GM12878 (cell line): Measurements from ENCODE around the gene CPLX1. TPM values are rescaled to one million over a fixed set of nuclear protein-coding genes. Genes with fewer than 3 reads are reported as not detected.

Experiments
- ATAC-seq: fragments of 200-7000 bp; cut with Tn5 transposase; 3 replicates; pipeline ENCODE4 v1.9.1; 2020; ENCODE audit warnings: mild to moderate bottlenecking, moderate library complexity
- BruUV-seq: library from RNA; stranded (reverse); fragments of 400-500 nt; replicated peaks from 2 replicates; lab custom pipeline; 2021; lab: Mats Ljungman, UMichigan
- CTCF ChIA-PET: fragments of 300-600 bp; sonication (Branson Sonifier 250); formaldehyde crosslinking; extraction: SDS; loops from one replicate; lab custom pipeline; 2021; ENCODE audit warnings: inconsistent platforms; lab: Yijun Ruan, JAX
- POLR2A ChIA-PET: fragments of 350-600 bp; formaldehyde crosslinking; extraction: SDS; loops from one replicate; lab custom pipeline; 2021; ENCODE audit warnings: inconsistent platforms; lab: Charles Lee
- RAD21 ChIA-PET: fragments of 300-600 bp; sonication (Branson Sonifier 250); formaldehyde crosslinking; loops from one replicate; lab custom pipeline; 2023; ENCODE audit warnings: antibody characterized with exemption; ENCODE audit not compliant: unreplicated experiment; lab: Charles Lee
- SMC1A ChIA-PET: fragments of 300-600 bp; sonication (Branson Sonifier 250); formaldehyde crosslinking; loops from one replicate; lab custom pipeline; 2023; ENCODE audit not compliant: unreplicated experiment, uncharacterized antibody; lab: Charles Lee
- DNase-seq: peaks from one replicate; pipeline ENCODE4 v3.0.0-alpha.2; 2011; ENCODE audit warnings: low read depth, low spot score
- FAIRE-seq: peaks from 3 replicates; lab custom pipeline; 2011; peaks lifted over from hg19 to GRCh38; lab: Jason Lieb, UNC
- H2AFZ ChIP-seq: 2 replicates; pipeline ENCODE4 v1.6.0; 2011; ENCODE audit warnings: low read depth, low read length, control low read depth; ENCODE audit not compliant: control insufficient read depth
- H3K27ac ChIP-seq: 2 replicates; pipeline ENCODE4 v1.5.1; 2011; ENCODE audit warnings: control low read depth; ENCODE audit not compliant: control insufficient read depth, insufficient read depth
- H3K27me3 ChIP-seq, 2 experiments: replicated peaks in 1 of 2; 2 replicates each; pipeline versions ENCODE4 v1.6.0 to v1.6.1; 2011; ENCODE audit warnings: low read length in 1 of 2; ENCODE audit not compliant: control insufficient read depth in 2 of 2, insufficient read depth in 2 of 2
- H3K36me3 ChIP-seq, 2 experiments: 2 replicates each; pipeline ENCODE4 v1.5.1; 2011; ENCODE audit warnings: low read length in 1 of 2; ENCODE audit not compliant: control insufficient read depth in 2 of 2, insufficient read depth in 2 of 2
- H3K4me1 ChIP-seq: 2 replicates; pipeline ENCODE4 v1.6.1; 2011; ENCODE audit warnings: mild to moderate bottlenecking, low read length, moderate library complexity, mixed read lengths; ENCODE audit not compliant: control insufficient read depth, insufficient read depth
- H3K4me2 ChIP-seq: 2 replicates; pipeline ENCODE4 v1.6.0; 2011; ENCODE audit warnings: control low read depth; ENCODE audit not compliant: control insufficient read depth, insufficient read depth
- H3K4me3 ChIP-seq: fragments of 200-600 bp; sonication (generic); 2 replicates; pipeline ENCODE4 v1.5.1; 2016
- H3K79me2 ChIP-seq: 2 replicates; pipeline ENCODE4 v1.6.0; 2011; ENCODE audit warnings: low read length; ENCODE audit not compliant: control insufficient read depth, insufficient read depth
- H3K9ac ChIP-seq: 2 replicates; pipeline ENCODE4 v1.8.0; 2011; ENCODE audit warnings: low read length, control low read depth, mixed read lengths; ENCODE audit not compliant: control insufficient read depth, insufficient read depth
- H3K9me3 ChIP-seq: replicated peaks from 3 replicates; pipeline ENCODE4 v1.5.1; 2011; ENCODE audit warnings: mild to moderate bottlenecking, low read length; ENCODE audit not compliant: control insufficient read depth, insufficient read depth
- H4K20me1 ChIP-seq: 2 replicates; pipeline ENCODE4 v1.6.0; 2011; ENCODE audit not compliant: control insufficient read depth, insufficient read depth
- BCL11A ChIP-seq: IDR thresholded peaks from 2 replicates; pipeline ENCODE4 v1.6.1; 2011; ENCODE audit warnings: low read depth, low read length
- BMI1 ChIP-seq: fragments of 450-650 bp; IDR thresholded peaks from 2 replicates; pipeline ENCODE4 v1.6.1; 2016; ENCODE audit warnings: mild to moderate bottlenecking, moderate library complexity, borderline replicate concordance
- FOXM1 ChIP-seq: IDR thresholded peaks from 2 replicates; pipeline ENCODE4 v1.6.1; 2012; ENCODE audit warnings: low read depth, mild to moderate bottlenecking, inconsistent platforms, low read length, moderate library complexity
- HDAC6 ChIP-seq: fragments of 200-600 bp; sonication (generic); IDR thresholded peaks from one replicate; pipeline ENCODE4 v1.8.0; 2017; ENCODE audit warnings: antibody characterized with exemption; ENCODE audit not compliant: unreplicated experiment
- IKZF1 ChIP-seq: fragments of 450-650 bp; conservative IDR thresholded peaks from 2 replicates; pipeline ENCODE4 v1.6.1; 2017; ENCODE audit warnings: antibody characterized with exemption, mild to moderate bottlenecking
- KDM1A ChIP-seq: fragments of 200-600 bp; sonication (generic); IDR thresholded peaks from 2 replicates; pipeline ENCODE4 v1.6.1; 2016; ENCODE audit warnings: borderline replicate concordance
- MEF2B ChIP-seq: fragments of 450-650 bp; IDR thresholded peaks from 2 replicates; pipeline ENCODE4 v1.6.1; 2018; ENCODE audit warnings: mild to moderate bottlenecking, moderate library complexity; ENCODE audit not compliant: partially characterized antibody, poor library complexity, severe bottlenecking
- NR2F1 ChIP-seq: fragments of 450-650 bp; conservative IDR thresholded peaks from 2 replicates; pipeline ENCODE4 v1.6.1; 2017; ENCODE audit warnings: mild to moderate bottlenecking
- NRF1 ChIP-seq: conservative IDR thresholded peaks from 2 replicates; pipeline ENCODE4 v1.6.1; 2011; ENCODE audit warnings: mild to moderate bottlenecking, low read depth, low read length, improper control_type of control experiment
- RELA ChIP-seq: fragments of 450-650 bp; IDR thresholded peaks from 2 replicates; pipeline ENCODE4 v1.8.0; 2014; ENCODE audit warnings: borderline replicate concordance; ENCODE audit not compliant: partially characterized antibody
- RUNX3 ChIP-seq: IDR thresholded peaks from 2 replicates; pipeline ENCODE4 v1.6.1; 2012; ENCODE audit warnings: low read length, inconsistent platforms
- SMARCA5 ChIP-seq: fragments of 450-650 bp; IDR thresholded peaks from 2 replicates; pipeline ENCODE4 v1.6.1; 2017; ENCODE audit warnings: mild to moderate bottlenecking
- ZBED1 ChIP-seq: IDR thresholded peaks from 2 replicates; pipeline ENCODE4 v1.6.1; 2016; ENCODE audit warnings: borderline replicate concordance
- WGBS: methylation state at CpG from one replicate; pipeline ENCODE4 v1.1.6; 2016; ENCODE audit warnings: low lambda C conversion rate; ENCODE audit not compliant: insufficient replicate concordance, insufficient coverage; ENCODE audit errors: missing lambda C conversion rate; 5-methylcytosine and 5-hydroxymethylcytosine counted together
- in situ Hi-C: fragments of 300-500 bp; cut with MboI; formaldehyde crosslinking; loops from 9 replicates; pipeline ENCODE4 v1.14.3; 2018; ENCODE audit warnings: mixed read lengths
- intact Hi-C: fragments of 100-400 bp; cut with micrococcal nuclease; formaldehyde crosslinking; loops from one replicate; pipeline ENCODE4 v1.14.2; 2022; ENCODE audit not compliant: unreplicated experiment
- polyA plus RNA-seq, 11 experiments: library from polyadenylated mRNA; depleted of rRNA in 4 of 11; unstranded in 6 of 11; stranded (reverse) in 5 of 11; fragments of >200 nt; fragmentation: Nextera tagmentation in 4 of 11; fragmentation: Illumina TruSeq in 1 of 11; extraction: Ambion mirVana in 4 of 11; extraction: Trizol in 1 of 11; gene quantifications; 1 replicate in 1 of 11; 2 replicates in 10 of 11; pipeline versions ENCODE4 v1.2.1 to v1.2.3, GENCODE V29; 2011 to 2016; ENCODE audit warnings: inconsistent platforms in 2 of 11, missing spikeins in 2 of 11, low read depth in 1 of 11
- total RNA-seq, 4 experiments: library from RNA; depleted of rRNA in 3 of 4; stranded (reverse); fragments of >200 nt in 3 of 4; fragmentation: Illumina TruSeq in 1 of 4; extraction: Trizol in 1 of 4; gene quantifications; 2 replicates each; pipeline versions ENCODE4 v1.2.1 to v1.2.3, GENCODE V29; 2013 to 2021
- TF ChIP-seq, protein P1 (sequence below): fragments of 450-650 bp; formaldehyde crosslinking; IDR thresholded peaks from 2 replicates; pipeline ENCODE4 v1.4.0; 2022; ENCODE audit warnings: mild to moderate bottlenecking, moderate library complexity

CPLX1 gene
- total and polyA plus RNA-seq, 10 of the 15 experiments (the other 5 are each of a cell fraction or from before 2014, with no cell fraction given) = 0.04 to 1.2 (median 0.13) TPM; not detected in 5

GRCh38 chr4:821631-822030 lies 4.3 kb downstream of the CPLX1 start:
- POLR2A ChIA-PET = interaction anchor here (0.5 kb wide), 1 partner anchor 1117 kb away, joined by 3 read pairs; no protein-coding TSS in a partner anchor
- H3K79me2 ChIP-seq = no peaks in the 10 kb centered on the region
- no peaks in the 10 kb centered on the region for H3K36me3 ChIP-seq
- no peak overlapping the region for H3K4me3 ChIP-seq
- no peak overlapping the region for H3K9ac ChIP-seq
- FAIRE-seq (no peak), DNase-seq (no peak)
- SMC1A ChIA-PET = no interaction called here
- 44% methylated on average over 16 of the region's 16 CpGs for WGBS
- no TSS peak for BruUV-seq
- intact Hi-C loops = no loop called here
- peaks cover 0 to 9% of the 10 kb centered on the region in 2 experiments for H3K27me3 ChIP-seq
- in situ Hi-C loops = no loop called here
- H2AFZ ChIP-seq = no peak overlapping the region
- H4K20me1 ChIP-seq = no peaks in the 10 kb centered on the region
- CTCF ChIA-PET = no interaction called here
- no peaks in the 10 kb centered on the region for H3K4me1 ChIP-seq
- no peak overlapping the region for H3K4me2 ChIP-seq
- RAD21 ChIA-PET = no interaction called here
- TF ChIP-seq RELA (no peak), KDM1A (no peak), SMARCA5 (no peak), ZBED1 (no peak), BMI1 (no peak), RUNX3 (no peak), NRF1 (no peak), MEF2B (no peak)
- TF ChIP-seq, all 136 proteins: peak for 0
- Histone ChIP-seq H3K27ac (no peak overlapping the region), H3K9me3 (no peaks in the 10 kb centered on the region; the same call in 2 of the 3 replicates)
- no peak for ATAC-seq

GRCh38 chr4:821181-821591 lies 4.7 kb downstream of the CPLX1 start:
- no peaks in the 10 kb centered on the region; the same call in 2 of the 3 replicates for H3K9me3 ChIP-seq
- H3K4me2 ChIP-seq = no peak overlapping the region
- ChIA-PET CTCF (no interaction called here), SMC1A (no interaction called here)
- no peak for ATAC-seq
- BruUV-seq = no TSS peak
- no peak for DNase-seq
- peaks cover 0 to 9% of the 10 kb centered on the region in 2 experiments for H3K27me3 ChIP-seq
- H3K79me2 ChIP-seq = no peaks in the 10 kb centered on the region
- no peaks in the 10 kb centered on the region for H3K4me1 ChIP-seq
- no peak overlapping the region for H3K9ac ChIP-seq
- FAIRE-seq = no peak
- TF ChIP-seq FOXM1 = no peak
- TF ChIP-seq HDAC6 = no peak
- TF ChIP-seq NR2F1 = no peak
- no peak for TF ChIP-seq BCL11A
- no peak for TF ChIP-seq IKZF1
- TF ChIP-seq, protein P1, sequence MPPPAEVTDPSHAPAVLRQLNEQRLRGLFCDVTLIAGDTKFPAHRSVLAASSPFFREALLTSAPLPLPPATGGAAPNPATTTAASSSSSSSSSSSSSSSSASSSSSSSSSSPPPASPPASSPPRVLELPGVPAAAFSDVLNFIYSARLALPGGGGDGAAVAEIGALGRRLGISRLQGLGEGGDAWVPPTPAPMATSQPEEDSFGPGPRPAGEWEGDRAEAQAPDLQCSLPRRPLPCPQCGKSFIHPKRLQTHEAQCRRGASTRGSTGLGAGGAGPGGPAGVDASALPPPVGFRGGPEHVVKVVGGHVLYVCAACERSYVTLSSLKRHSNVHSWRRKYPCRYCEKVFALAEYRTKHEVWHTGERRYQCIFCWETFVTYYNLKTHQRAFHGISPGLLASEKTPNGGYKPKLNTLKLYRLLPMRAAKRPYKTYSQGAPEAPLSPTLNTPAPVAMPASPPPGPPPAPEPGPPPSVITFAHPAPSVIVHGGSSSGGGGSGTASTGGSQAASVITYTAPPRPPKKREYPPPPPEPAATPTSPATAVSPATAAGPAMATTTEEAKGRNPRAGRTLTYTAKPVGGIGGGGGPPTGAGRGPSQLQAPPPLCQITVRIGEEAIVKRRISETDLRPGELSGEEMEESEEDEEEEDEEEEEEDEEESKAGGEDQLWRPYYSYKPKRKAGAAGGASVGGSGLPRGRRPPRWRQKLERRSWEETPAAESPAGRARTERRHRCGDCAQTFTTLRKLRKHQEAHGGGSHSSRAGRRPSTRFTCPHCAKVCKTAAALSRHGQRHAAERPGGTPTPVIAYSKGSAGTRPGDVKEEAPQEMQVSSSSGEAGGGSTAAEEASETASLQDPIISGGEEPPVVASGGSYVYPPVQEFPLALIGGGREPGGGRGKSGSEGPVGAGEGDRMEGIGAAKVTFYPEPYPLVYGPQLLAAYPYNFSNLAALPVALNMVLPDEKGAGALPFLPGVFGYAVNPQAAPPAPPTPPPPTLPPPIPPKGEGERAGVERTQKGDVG = no peak
- TF ChIP-seq, all 136 proteins: peak for 0
- Histone ChIP-seq H4K20me1 (no peaks in the 10 kb centered on the region), H3K36me3 (no peaks in the 10 kb centered on the region), H2AFZ (no peak overlapping the region), H3K4me3 (no peak overlapping the region), H3K27ac (no peak overlapping the region)
- in situ Hi-C loops = no loop called here
- ChIA-PET POLR2A (interaction anchor here (0.5 kb wide), 1 partner anchor 1117 kb away, joined by 3 read pairs; no protein-coding TSS in a partner anchor), RAD21 (no interaction called here)
- intact Hi-C loops = no loop called here
- WGBS = 47% methylated on average over 22 of the region's 22 CpGs
